Keratinocyte (primary cell): ENCODE results near the gene VTCN1. TPM values are rescaled to one million over a fixed set of nuclear protein-coding genes. Genes with fewer than 3 reads are reported as not detected.
"Not testable (repeated sequence)": the region's sequence is repeated elsewhere in the genome, so short reads cannot be mapped to it uniquely, and the experiment has no call there.

Experiments used
- DNase-seq: peaks from one replicate; pipeline ENCODE4 v3.0.0-alpha.2; 2011; ENCODE audit warnings: low read depth, missing footprints, low spot score
- FAIRE-seq: peaks from 2 replicates; lab custom pipeline; 2011; peaks lifted over from hg19 to GRCh38; lab: Jason Lieb, UNC
- H2AFZ ChIP-seq: 2 replicates; pipeline ENCODE4 v1.6.0; 2012; ENCODE audit warnings: low read length, control low read depth, inconsistent platforms; ENCODE audit not compliant: control insufficient read depth
- H3K27ac ChIP-seq: 2 replicates; pipeline ENCODE4 v1.5.1; 2011; ENCODE audit warnings: low read length; ENCODE audit not compliant: control insufficient read depth, insufficient read depth
- H3K27me3 ChIP-seq: 3 replicates; pipeline ENCODE4 v1.6.0; 2011; ENCODE audit warnings: low read length; ENCODE audit not compliant: control insufficient read depth, insufficient read depth; ENCODE audit errors: extremely low read depth
- H3K36me3 ChIP-seq, 2 experiments: 2 replicates in 1 of 2; 3 replicates in 1 of 2; pipeline ENCODE4 v1.5.1; 2011; ENCODE audit warnings: low read length in 2 of 2, mild to moderate bottlenecking in 1 of 2; ENCODE audit not compliant: control insufficient read depth in 2 of 2, insufficient read depth in 2 of 2; ENCODE audit errors: extremely low read depth in 1 of 2
- H3K4me1 ChIP-seq: 3 replicates; pipeline ENCODE4 v1.5.1; 2011; ENCODE audit warnings: low read length; ENCODE audit not compliant: control insufficient read depth, insufficient read depth; ENCODE audit errors: extremely low read depth
- H3K4me2 ChIP-seq: 3 replicates; pipeline ENCODE4 v1.6.0; 2011; ENCODE audit warnings: low read depth, low read length; ENCODE audit not compliant: control insufficient read depth, insufficient read depth; ENCODE audit errors: extremely low read depth
- H3K4me3 ChIP-seq, 3 experiments: fragments of 200-600 bp in 1 of 3; sonication (generic) in 1 of 3; 2 replicates in 2 of 3; 3 replicates in 1 of 3; pipeline ENCODE4 v1.5.1; 2011 to 2016; ENCODE audit warnings: low read length in 3 of 3, mild to moderate bottlenecking in 3 of 3, control low read depth in 2 of 3, inconsistent platforms in 1 of 3, low read depth in 1 of 3, mixed read lengths in 1 of 3, mixed run types in 1 of 3, moderate library complexity in 1 of 3; ENCODE audit not compliant: control insufficient read depth in 2 of 3, insufficient read depth in 2 of 3; ENCODE audit errors: extremely low read depth in 1 of 3
- H3K79me2 ChIP-seq: 2 replicates; pipeline ENCODE4 v1.6.0; 2012; ENCODE audit warnings: low read length; ENCODE audit not compliant: control insufficient read depth, insufficient read depth
- H3K9ac ChIP-seq: 3 replicates; pipeline ENCODE4 v1.6.0; 2011; ENCODE audit warnings: low read length; ENCODE audit not compliant: control insufficient read depth, insufficient read depth; ENCODE audit errors: extremely low read depth
- H3K9me1 ChIP-seq: 3 replicates; pipeline ENCODE4 v1.6.0; 2011; ENCODE audit warnings: low read length; ENCODE audit not compliant: control insufficient read depth, insufficient read depth; ENCODE audit errors: extremely low read depth
- H3K9me3 ChIP-seq: 2 replicates; pipeline ENCODE4 v1.5.1; 2012; ENCODE audit warnings: low read depth, low read length; ENCODE audit not compliant: control insufficient read depth
- H4K20me1 ChIP-seq: 3 replicates; pipeline ENCODE4 v1.6.0; 2011; ENCODE audit warnings: low read length; ENCODE audit not compliant: control insufficient read depth, insufficient read depth; ENCODE audit errors: extremely low read depth
- EZH2 ChIP-seq: IDR thresholded peaks from one replicate; pipeline ENCODE4 v1.6.1; 2012; ENCODE audit warnings: inconsistent platforms, mild to moderate bottlenecking, low read length, moderate library complexity
- dilution Hi-C: fragments of 300-500 bp; cut with MboI; formaldehyde crosslinking; loops from one replicate; pipeline ENCODE4 v1.7.0; 2020; ENCODE audit warnings: low sequenced_read_pairs; ENCODE audit not compliant: extremely low pct_ligation_motif_present
- polyA plus RNA-seq, 5 experiments: library from polyadenylated mRNA; depleted of rRNA in 3 of 5; stranded (reverse) in 3 of 5; stranded (forward) in 1 of 5; unstranded in 1 of 5; fragments of >200 nt; gene quantifications; 1 replicate in 1 of 5; 2 replicates in 3 of 5; 3 replicates in 1 of 5; pipeline versions ENCODE4 v1.2.1 to v1.2.3, GENCODE V29; 2011 to 2012; ENCODE audit warnings: missing spikeins in 2 of 5, low read depth in 1 of 5, low replicate concordance in 1 of 5
- TF ChIP-seq, protein P1 (sequence below), 3 experiments: IDR thresholded peaks in 1 of 3; conservative IDR thresholded peaks in 1 of 3; optimal IDR thresholded peaks in 1 of 3; 2 replicates in 2 of 3; 3 replicates in 1 of 3; pipeline versions ENCODE3 to v1.5.1; 2011; ENCODE audit warnings: low read length in 3 of 3, mild to moderate bottlenecking in 3 of 3, moderate library complexity in 2 of 3, control low read depth in 1 of 3, inconsistent platforms in 1 of 3; ENCODE audit not compliant: insufficient read depth in 2 of 3; ENCODE audit errors: extremely low read depth in 1 of 3

The VTCN1 gene
- polyA plus RNA-seq, 1 donor (not counting 4 experiments of a cell fraction or from before 2014, with no cell fraction given) = not detected

DNA sequence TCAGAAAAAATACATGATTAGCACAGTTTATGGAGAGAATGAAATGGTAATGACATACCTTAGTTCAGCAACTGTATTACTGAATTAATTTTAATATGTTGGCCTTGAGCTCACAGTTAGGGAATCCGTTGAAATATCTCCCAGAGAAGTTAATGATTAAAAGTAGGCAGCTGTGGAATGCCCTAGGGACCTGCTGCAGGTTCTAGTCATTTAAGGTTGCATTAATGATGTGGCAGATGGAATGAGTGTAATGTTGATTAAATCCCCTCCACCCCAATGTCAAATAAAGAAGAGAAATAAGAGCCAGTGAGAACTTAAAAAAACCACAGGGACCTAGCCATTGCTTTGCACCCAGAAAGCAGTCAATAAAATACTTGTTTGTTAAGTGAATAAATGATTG is 48.8 kb downstream of the VTCN1 start:
- TF ChIP-seq, protein P1, sequence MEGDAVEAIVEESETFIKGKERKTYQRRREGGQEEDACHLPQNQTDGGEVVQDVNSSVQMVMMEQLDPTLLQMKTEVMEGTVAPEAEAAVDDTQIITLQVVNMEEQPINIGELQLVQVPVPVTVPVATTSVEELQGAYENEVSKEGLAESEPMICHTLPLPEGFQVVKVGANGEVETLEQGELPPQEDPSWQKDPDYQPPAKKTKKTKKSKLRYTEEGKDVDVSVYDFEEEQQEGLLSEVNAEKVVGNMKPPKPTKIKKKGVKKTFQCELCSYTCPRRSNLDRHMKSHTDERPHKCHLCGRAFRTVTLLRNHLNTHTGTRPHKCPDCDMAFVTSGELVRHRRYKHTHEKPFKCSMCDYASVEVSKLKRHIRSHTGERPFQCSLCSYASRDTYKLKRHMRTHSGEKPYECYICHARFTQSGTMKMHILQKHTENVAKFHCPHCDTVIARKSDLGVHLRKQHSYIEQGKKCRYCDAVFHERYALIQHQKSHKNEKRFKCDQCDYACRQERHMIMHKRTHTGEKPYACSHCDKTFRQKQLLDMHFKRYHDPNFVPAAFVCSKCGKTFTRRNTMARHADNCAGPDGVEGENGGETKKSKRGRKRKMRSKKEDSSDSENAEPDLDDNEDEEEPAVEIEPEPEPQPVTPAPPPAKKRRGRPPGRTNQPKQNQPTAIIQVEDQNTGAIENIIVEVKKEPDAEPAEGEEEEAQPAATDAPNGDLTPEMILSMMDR (optimal IDR thresholded peaks at IDR 0.05 in 1 of 3, IDR thresholded peaks at IDR 0.05 in 1 of 3, conservative IDR thresholded peaks at IDR 0.05 in 1 of 3; ENCODE audit: extremely low read depth in 1 of 3, insufficient read depth in 2 of 3, low read length in 3 of 3) = no peak
- TF ChIP-seq EZH2 = no peak
- H3K4me2 ChIP-seq = no peak overlapping the region
- no peaks in the 10 kb centered on the region for H3K9me1 ChIP-seq
- no peaks in the 10 kb centered on the region for H3K4me1 ChIP-seq
- no peak overlapping the region for H3K27ac ChIP-seq
- no peaks in the 10 kb centered on the region for H3K79me2 ChIP-seq
- H4K20me1 ChIP-seq = no peaks in the 10 kb centered on the region
- no peaks in the 10 kb centered on the region for H3K36me3 ChIP-seq
- no peak overlapping the region for H3K4me3 ChIP-seq
- DNase-seq = no peak
- H3K9me3 ChIP-seq = no peaks in the 10 kb centered on the region
- no peak overlapping the region for H2AFZ ChIP-seq
- no peak overlapping the region for H3K9ac ChIP-seq
- no peaks in the 10 kb centered on the region for H3K27me3 ChIP-seq
- dilution Hi-C loops = no loop called here
- FAIRE-seq = no peak

DNA sequence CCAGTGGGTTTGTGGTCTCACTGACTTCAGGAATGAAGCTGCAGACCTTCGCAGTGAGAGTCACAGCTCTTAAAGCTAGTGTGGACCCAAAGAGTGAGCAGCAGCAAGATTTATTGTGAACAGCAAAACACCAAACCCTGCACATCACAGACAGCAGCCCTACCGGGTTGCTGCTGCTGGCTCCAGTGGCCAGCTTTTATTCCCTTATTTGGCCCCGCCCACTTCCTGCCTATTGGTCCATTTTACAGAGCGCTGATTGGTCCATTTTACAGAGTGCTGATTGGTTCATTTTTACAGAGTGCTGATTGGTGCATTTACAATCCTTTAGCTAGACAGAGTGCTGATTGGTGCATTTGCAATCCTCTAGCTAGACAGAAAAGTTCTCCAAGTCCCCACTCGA is 59.4 kb downstream of the VTCN1 start:
- H3K4me2 ChIP-seq, H4K20me1 ChIP-seq, H3K9ac ChIP-seq, H3K9me3 ChIP-seq, H2AFZ ChIP-seq, H3K4me3 ChIP-seq, dilution Hi-C loops, H3K9me1 ChIP-seq, H3K27ac ChIP-seq, DNase-seq, H3K4me1 ChIP-seq, H3K27me3 ChIP-seq, H3K36me3 ChIP-seq, FAIRE-seq, H3K79me2 ChIP-seq: not testable (repeated sequence)

DNA sequence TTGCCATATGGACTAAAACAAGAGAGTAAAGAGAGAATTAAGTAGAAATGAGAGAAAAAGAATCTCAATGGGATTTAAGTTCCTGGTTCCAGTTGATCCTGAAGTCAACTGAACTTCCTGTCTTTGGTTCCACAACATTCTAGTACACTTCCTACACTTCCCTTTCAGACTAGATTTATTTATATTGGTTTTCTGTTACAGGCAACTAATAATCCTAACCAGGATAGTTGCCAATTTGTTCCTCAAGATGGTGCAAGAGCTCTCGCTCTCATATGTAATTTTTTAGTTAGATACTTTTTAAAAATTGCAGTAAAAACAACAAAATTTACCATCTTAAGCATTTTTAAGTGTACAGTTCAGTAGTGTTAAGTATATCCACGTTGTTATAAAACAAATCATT is 60.4 kb downstream of the VTCN1 start:
- dilution Hi-C loops = no loop called here
- TF ChIP-seq, protein P1 (optimal IDR thresholded peaks at IDR 0.05 in 1 of 3, IDR thresholded peaks at IDR 0.05 in 1 of 3, conservative IDR thresholded peaks at IDR 0.05 in 1 of 3; ENCODE audit: extremely low read depth in 1 of 3, insufficient read depth in 2 of 3, low read length in 3 of 3) = no peak
- no peak for TF ChIP-seq EZH2
- H3K27me3 ChIP-seq = no peaks in the 10 kb centered on the region
- H3K27ac ChIP-seq = no peak overlapping the region
- H3K9me1 ChIP-seq = no peaks in the 10 kb centered on the region
- H3K9ac ChIP-seq = no peak overlapping the region
- no peaks in the 10 kb centered on the region for H3K36me3 ChIP-seq
- H2AFZ ChIP-seq = no peak overlapping the region
- no peak overlapping the region for H3K4me2 ChIP-seq
- H3K9me3 ChIP-seq = no peaks in the 10 kb centered on the region
- no peak overlapping the region for H3K4me3 ChIP-seq
- no peak for DNase-seq
- H3K4me1 ChIP-seq = peaks cover 9% of the 10 kb centered on the region
- H3K79me2 ChIP-seq = no peaks in the 10 kb centered on the region
- no peak for FAIRE-seq
- no peaks in the 10 kb centered on the region for H4K20me1 ChIP-seq
